ENCODE data around the gene SLC6A13.

GRCh38 chr12:180445-180844 lies 82.2 kb downstream of the SLC6A13 start:
- TF ChIP-seq ATF2 (CRISPR knock-in tag; IDR thresholded peaks at IDR 0.05), result no peak
- TF ChIP-seq RBFOX2 (IDR thresholded peaks at IDR 0.05; ENCODE audit: low read depth, low read length), result no peak
- TF ChIP-seq TP53 (CRISPR knock-in tag; conservative IDR thresholded peaks at IDR 0.05), result no peak
- no peak for TF ChIP-seq REXO4 (CRISPR knock-in tag; IDR thresholded peaks at IDR 0.05; ENCODE audit: borderline replicate concordance)
- TF ChIP-seq BRCA1 (CRISPR knock-in tag; IDR thresholded peaks at IDR 0.05), result no peak
- TF ChIP-seq CTCF (CRISPR knock-in tag; IDR thresholded peaks at IDR 0.05), result no peak
- TF ChIP-seq SCMH1 (CRISPR knock-in tag; IDR thresholded peaks at IDR 0.05; ENCODE audit: borderline replicate concordance), result no peak
- TF ChIP-seq POLR2A (IDR thresholded peaks at IDR 0.05; ENCODE audit: insufficient read depth in 1 of 2, low read depth in 2 of 2, low read length in 2 of 2), result no peak
